GM21528 (cell line): ENCODE results near the gene AFF1.
"Not testable (repeated sequence)": the region's sequence is repeated elsewhere in the genome, so short reads cannot be mapped to it uniquely, and the experiment has no call there.

ENCODE experiments used
- ATAC-seq: cut with Tn5 transposase; IDR thresholded peaks from one replicate; pipeline ENCODE4 v1.9.1; 2021; ENCODE audit warnings: mild to moderate bottlenecking, moderate library complexity; ENCODE audit not compliant: unreplicated experiment, low FRiP score

Gene AFF1

DNA sequence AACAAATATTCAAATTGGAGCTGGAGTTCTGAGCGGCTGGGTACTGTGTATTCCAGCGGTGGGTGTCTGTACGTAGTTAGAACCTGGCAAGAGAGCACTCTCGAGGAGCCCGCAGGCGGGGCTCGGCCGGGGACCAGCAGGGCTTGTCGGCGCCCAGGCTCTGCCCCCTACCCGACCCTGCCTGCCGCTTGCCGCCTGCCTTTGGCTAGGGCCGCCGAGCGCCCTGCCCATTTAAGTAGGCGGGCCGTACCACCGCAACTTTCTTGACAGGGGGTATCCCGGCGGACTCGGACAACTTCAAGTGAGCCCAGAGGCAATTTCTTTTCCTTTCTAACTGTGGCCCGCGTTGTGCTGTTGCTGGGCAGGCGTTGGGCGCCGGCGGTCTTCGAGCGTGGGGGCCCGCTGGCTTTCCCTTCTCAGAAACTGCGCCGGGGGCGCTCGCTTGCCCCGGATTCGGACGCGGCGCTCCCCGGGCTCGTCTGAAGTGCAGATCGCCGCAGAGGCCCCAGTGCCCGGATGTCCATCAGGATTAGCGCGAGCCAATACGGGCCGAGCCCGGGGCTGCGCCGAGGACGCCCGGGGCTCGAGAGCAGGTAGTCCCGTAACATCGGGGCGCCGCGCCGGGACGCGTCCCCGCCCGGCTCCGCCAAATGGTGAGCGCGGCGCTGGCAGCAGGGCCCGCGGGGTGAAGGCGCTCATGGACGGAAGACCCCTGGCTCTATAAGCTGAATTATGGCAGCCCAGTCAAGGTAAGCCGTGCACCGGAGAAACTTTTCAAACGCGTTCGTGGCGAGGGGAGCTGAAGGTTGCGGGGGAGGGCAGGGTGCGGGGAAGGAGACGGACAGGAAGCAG lies 72.1 kb downstream of the AFF1 start:
- ATAC-seq = peak; percentile 78

- ATAC-seq = no peak
These were observed 73.0 kb downstream of the AFF1 start for GRCh38 chr4:87007528-87008446.

DNA sequence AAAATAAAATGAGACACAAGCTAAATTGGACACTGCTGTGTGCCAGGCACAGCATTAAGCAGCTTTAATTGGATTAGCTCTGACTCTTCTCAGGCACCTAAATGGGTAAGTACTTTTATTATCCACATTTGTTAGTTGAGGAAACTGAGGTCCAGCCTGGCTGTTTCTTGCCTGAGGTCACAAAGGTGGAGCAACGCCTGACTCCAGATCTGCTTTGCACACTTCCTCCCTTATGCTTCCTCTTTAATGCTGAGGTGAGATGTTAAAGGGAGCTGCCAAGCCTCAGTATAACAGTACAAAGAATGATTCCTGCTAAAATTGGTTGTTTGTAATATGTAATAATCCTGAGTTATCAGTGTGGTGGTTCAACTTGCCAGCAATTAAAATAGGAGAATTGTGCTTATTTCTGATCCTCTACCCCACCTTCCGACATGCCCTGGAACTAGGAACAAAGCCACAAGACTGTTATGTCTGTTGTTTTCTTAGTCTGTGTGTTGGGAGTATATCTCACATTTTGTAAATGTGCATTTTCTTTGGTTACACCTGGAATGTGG lies 74.4 kb downstream of the AFF1 start:
- no peak for ATAC-seq

GRCh38 chr4:87010192-87010591 lies 75.4 kb downstream of the AFF1 start:
- no peak for ATAC-seq

- no peak for ATAC-seq
These were observed 76.7 kb downstream of the AFF1 start for GRCh38 chr4:87011340-87012034.

GRCh38 chr4:87012265-87012953 lies 77.6 kb downstream of the AFF1 start:
- ATAC-seq = peak; percentile 53

DNA sequence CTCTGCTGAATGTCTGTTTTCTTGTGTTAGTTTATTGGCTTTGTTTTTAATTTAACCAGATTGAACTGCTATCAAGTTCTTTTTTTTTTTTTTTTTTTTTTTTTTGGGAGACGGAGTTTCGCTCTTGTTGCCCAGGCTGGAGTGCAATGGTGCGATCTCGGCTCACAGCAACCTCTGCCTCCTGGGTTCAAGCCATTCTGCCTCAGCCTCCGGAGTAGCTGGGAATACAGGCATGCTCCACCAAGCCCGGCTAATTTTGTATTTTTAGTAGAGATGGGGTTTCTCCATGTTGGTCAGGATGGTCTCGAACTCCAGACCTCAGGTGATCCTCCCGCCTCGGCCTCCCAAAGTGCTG lies 78.1 kb downstream of the AFF1 start:
- not testable (repeated sequence) for ATAC-seq

DNA sequence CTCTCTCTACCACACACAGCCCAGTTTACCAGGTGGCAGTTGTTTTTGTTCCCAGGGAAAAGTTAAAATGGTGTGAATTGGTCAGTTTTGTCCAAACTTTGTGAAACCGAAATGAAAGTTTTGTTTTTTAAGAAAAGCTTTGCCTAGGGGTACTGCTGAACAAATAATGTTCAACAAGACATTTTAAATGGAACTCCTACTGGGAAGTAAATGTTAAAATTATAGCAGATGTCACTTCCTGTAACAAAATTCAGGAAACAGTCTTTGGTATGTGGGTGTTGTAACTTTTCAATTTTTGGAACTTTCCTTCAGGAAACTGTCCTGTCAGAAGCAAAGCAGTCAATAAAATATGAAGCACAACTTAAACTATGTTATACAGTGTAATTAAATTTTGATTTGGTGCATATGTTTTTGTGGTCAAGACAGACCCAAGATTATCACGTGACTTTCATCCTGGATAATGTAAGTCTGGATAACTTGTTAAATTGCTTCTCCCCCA lies 79.5 kb downstream of the AFF1 start:
- no peak for ATAC-seq

DNA sequence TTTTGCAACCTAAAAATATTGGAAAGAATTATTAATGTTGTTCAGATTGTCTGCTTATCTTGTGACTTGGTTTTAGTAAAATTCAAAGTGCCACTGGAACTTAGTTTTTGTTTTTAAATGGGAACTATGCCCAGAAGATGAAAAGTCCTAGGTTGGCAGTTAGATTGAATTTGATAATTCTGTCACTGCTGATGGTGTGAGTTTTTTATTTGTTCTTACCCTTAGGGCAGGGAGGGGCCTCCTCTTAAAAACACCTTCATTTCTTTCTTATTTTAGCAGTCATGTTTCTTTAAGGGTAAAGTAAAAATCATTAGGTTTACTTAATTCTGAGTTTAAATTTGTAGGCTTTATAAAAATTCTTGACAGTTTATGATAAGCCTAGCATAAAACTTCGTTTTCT lies 80.6 kb downstream of the AFF1 start:
- ATAC-seq = no peak

- ATAC-seq = no peak
These were observed 83.0 kb downstream of the AFF1 start for GRCh38 chr4:87017580-87018342.

- ATAC-seq = no peak
These were observed 83.9 kb downstream of the AFF1 start for GRCh38 chr4:87018753-87019152.

- ATAC-seq = no peak
These were observed 84.5 kb downstream of the AFF1 start for GRCh38 chr4:87019246-87019791.

DNA sequence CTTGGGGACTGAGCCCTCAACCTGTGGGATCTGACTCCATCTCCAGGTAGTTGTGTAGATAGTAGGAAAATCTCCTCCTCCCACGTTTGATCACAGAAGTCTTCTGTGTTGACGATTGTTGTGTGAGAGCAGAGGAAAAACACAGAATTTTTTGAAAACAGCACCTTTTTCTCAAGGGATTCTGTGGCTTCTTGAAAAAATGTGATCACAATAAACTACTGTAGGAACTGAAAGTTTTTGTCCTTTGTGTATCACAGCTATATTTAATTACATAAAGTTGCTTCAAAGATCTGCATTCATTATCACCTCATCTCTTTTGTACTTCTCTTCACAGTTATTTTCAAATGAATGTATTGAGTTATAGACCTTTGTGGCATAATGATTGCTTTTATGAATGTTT lies 85.1 kb downstream of the AFF1 start:
- no peak for ATAC-seq

GRCh38 chr4:87024201-87024600 lies 89.4 kb downstream of the AFF1 start:
- ATAC-seq = no peak

DNA sequence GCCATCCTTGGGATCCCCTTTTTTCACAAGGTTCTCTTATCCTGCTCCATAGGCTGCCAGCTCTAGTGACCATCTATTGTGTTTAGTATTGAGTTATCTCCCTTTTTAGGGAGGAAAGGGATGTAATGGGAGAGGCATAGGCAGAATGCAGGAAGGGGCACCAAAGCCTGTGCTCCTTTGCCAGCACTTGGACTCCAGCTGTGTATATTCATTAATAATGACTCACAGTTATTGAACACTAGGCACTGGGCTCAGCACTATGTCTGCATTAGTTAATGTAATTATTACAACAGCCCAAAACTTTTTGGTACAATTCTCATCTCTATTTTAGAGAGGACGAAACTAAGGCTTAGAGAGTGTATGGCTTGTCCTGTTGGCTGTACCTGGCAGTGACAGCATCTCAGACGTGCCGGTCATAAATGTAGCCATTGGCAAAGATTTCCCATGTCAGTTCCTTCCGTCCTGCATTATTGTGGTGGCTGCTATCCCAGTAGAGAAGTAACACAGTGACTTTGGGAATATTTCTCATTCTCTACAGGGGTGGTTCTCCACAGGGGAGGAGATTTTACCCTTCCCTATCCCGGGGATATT lies 90.3 kb downstream of the AFF1 start:
- ATAC-seq = no peak

DNA sequence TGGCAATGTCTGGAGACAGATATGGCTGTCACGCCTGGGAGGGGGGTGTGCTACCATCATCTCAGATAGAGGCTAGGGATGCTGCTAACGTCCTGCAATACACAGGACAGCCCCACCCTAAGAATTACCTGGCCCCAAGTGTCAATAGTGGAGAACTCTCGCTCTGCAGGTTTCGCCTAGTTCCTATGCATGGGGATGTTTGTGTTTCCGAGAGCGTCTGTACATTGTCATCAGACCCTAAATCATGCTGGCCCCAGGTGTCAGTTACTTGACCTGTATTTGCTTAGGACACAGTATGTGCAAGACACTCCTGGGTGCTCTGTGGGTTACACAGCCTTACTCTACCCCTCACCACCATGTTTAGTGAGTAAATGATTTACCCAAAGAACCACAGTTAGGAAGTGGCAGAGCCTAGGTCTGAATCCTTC lies 90.8 kb downstream of the AFF1 start:
- ATAC-seq = peak; percentile 42

- ATAC-seq = peak; percentile 83
These were observed 92.1 kb downstream of the AFF1 start for GRCh38 chr4:87026800-87027495.

DNA sequence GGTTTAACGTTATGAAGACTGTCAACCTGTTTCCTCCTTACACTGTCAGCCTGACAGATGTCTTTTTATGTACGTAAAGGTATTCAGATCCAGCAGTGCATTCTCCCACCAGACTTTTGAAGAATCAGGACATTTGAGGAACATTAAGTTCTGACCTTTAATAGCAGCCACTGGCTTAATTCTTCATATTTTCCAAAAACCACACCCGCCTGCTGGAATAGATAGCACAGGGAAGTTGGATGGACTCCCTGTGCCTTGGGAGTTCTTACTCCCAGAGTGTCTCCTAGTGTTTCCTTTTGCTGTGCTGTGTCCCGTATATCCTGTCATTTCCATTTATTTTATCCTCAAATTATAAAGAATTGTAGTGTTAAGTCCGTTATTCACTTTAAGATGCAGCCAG lies 94.5 kb downstream of the AFF1 start:
- no peak for ATAC-seq
